ENCODE results near the gene UBLCP1. TPM values are rescaled to one million over a fixed set of nuclear protein-coding genes. Genes with fewer than 3 reads are reported as not detected.

Gene UBLCP1
- total and polyA plus RNA-seq, 2 donors (not counting 1 experiment from before 2014, with no cell fraction given), result 9.6 to 25.1 TPM

GRCh38 chr5:159319832-159320231, 56.7 kb downstream of the UBLCP1 start:
- intact Hi-C loops (cut with micrococcal nuclease), result no loop called here
- no peak for DNase-seq
- CTCF ChIA-PET, result interaction anchor here (1.2 to 5.8 kb wide), 5 partner anchors 9 to 163 kb away, joined by 3 to 72 read pairs (median 4); no protein-coding TSS in a partner anchor

GRCh38 chr5:159322180-159322579, 59.1 kb downstream of the UBLCP1 start:
- Histone ChIP-seq H2AFZ (ENCODE audit: insufficient read depth, low read depth, low read length, poor library complexity, severe bottlenecking) (no peak overlapping the region), H3K9me3 (ENCODE audit: control extremely low read depth in 1 of 3, control insufficient read depth in 2 of 3, insufficient read depth in 1 of 3, low read length in 2 of 3) (no peaks in the 10 kb centered on the region), H4K20me1 (ENCODE audit: control insufficient read depth, insufficient read depth, low read length, poor library complexity, severe bottlenecking) (no peaks in the 10 kb centered on the region), H3K4me1 (ENCODE audit: control insufficient read depth in 2 of 2, insufficient read depth in 2 of 2, low read length in 2 of 2) (no peaks in the 10 kb centered on the region), H3K36me3 (replicated peaks in 1 of 2; ENCODE audit: control extremely low read depth in 1 of 2, control insufficient read depth in 1 of 2, extremely low read depth in 1 of 2, insufficient read depth in 2 of 2, low read length in 1 of 2) (no peaks in the 10 kb centered on the region), H3K9ac (ENCODE audit: low read length) (no peak overlapping the region), H3K79me2 (ENCODE audit: control insufficient read depth, insufficient read depth, low read length) (no peaks in the 10 kb centered on the region), H3K27ac (ENCODE audit: low read length in 2 of 2) (no peak overlapping the region), H3K27me3 (replicated peaks in 1 of 4; ENCODE audit: control extremely low read depth in 1 of 4, control insufficient read depth in 3 of 4, insufficient read depth in 4 of 4, low read length in 3 of 4) (peaks cover 0 to 2% (median 0%) of the 10 kb centered on the region in 4 experiments), H3K4me2 (replicated peaks; ENCODE audit: low read depth, low read length, poor library complexity, severe bottlenecking) (no peak overlapping the region), H3K4me3 (ENCODE audit: control extremely low read depth in 1 of 5, extremely low read depth in 1 of 5, insufficient read depth in 1 of 5, low read depth in 2 of 5, low read length in 4 of 5) (no peak overlapping the region)
- Mint-ChIP-seq H3K27ac (no peak overlapping the region), H3K4me1 (no peaks in the 10 kb centered on the region), H3K27me3 (peaks cover 4% of the 10 kb centered on the region), H3K9me3 (ENCODE audit: insufficient read depth) (no peaks in the 10 kb centered on the region), H3K4me3 (no peak overlapping the region)
- no peak for TF ChIP-seq EZH2 (IDR thresholded peaks at IDR 0.05; ENCODE audit: borderline replicate concordance, insufficient read depth, low read depth, low read length, poor library complexity, severe bottlenecking)
- TF ChIP-seq CTCF (IDR thresholded peaks at IDR 0.05), result no peak
- ChIA-PET POLR2A (no interaction called here), CTCF (no interaction called here)
- intact Hi-C loops (cut with micrococcal nuclease), result no loop called here
- DNase-seq (no peak), ATAC-seq (ENCODE audit: low read depth) (no peak)
- WGBS (ENCODE audit: insufficient coverage), result no CpG with 5 or more reads among the region's 6 CpGs

More at GRCh38 chr5:159319832-159320231, 56.7 kb downstream of the UBLCP1 start:
- POLR2A ChIA-PET, result no interaction called here
- no peaks in the 10 kb centered on the region for H3K9me3 ChIP-seq (ENCODE audit: control extremely low read depth in 1 of 3, control insufficient read depth in 2 of 3, insufficient read depth in 1 of 3, low read length in 2 of 3)
- ATAC-seq (ENCODE audit: low read depth), result no peak
- H2AFZ ChIP-seq (ENCODE audit: insufficient read depth, low read depth, low read length, poor library complexity, severe bottlenecking), result no peak overlapping the region
- no peak overlapping the region for H3K4me2 ChIP-seq (replicated peaks; ENCODE audit: low read depth, low read length, poor library complexity, severe bottlenecking)
- no peak overlapping the region for H3K9ac ChIP-seq (ENCODE audit: low read length)
- TF ChIP-seq CTCF (IDR thresholded peaks at IDR 0.05) (no peak), EZH2 (IDR thresholded peaks at IDR 0.05; ENCODE audit: borderline replicate concordance, insufficient read depth, low read depth, low read length, poor library complexity, severe bottlenecking) (no peak)
- no peaks in the 10 kb centered on the region for H4K20me1 ChIP-seq (ENCODE audit: control insufficient read depth, insufficient read depth, low read length, poor library complexity, severe bottlenecking)
- H3K36me3 ChIP-seq (replicated peaks in 1 of 2; ENCODE audit: control extremely low read depth in 1 of 2, control insufficient read depth in 1 of 2, extremely low read depth in 1 of 2, insufficient read depth in 2 of 2, low read length in 1 of 2), result no peaks in the 10 kb centered on the region
- H3K27me3 ChIP-seq (replicated peaks in 1 of 4; ENCODE audit: control extremely low read depth in 1 of 4, control insufficient read depth in 3 of 4, insufficient read depth in 4 of 4, low read length in 3 of 4), result peaks cover 0 to 2% (median 0%) of the 10 kb centered on the region in 4 experiments
- H3K4me1 ChIP-seq (ENCODE audit: control insufficient read depth in 2 of 2, insufficient read depth in 2 of 2, low read length in 2 of 2), result no peaks in the 10 kb centered on the region
- WGBS (ENCODE audit: insufficient coverage), result no CpG with 5 or more reads among the region's 2 CpGs
- Mint-ChIP-seq H3K9me3 (ENCODE audit: insufficient read depth) (no peaks in the 10 kb centered on the region), H3K4me1 (no peaks in the 10 kb centered on the region), H3K27me3 (peaks cover 4% of the 10 kb centered on the region), H3K4me3 (no peak overlapping the region), H3K27ac (no peak overlapping the region)
- H3K79me2 ChIP-seq (ENCODE audit: control insufficient read depth, insufficient read depth, low read length), result no peaks in the 10 kb centered on the region
- no peak overlapping the region for H3K4me3 ChIP-seq (ENCODE audit: control extremely low read depth in 1 of 5, extremely low read depth in 1 of 5, insufficient read depth in 1 of 5, low read depth in 2 of 5, low read length in 4 of 5)
- no peak overlapping the region for H3K27ac ChIP-seq (ENCODE audit: low read length in 2 of 2)
